Caco-2 (cell line): Measurements from ENCODE around the gene TSPAN14. TPM values are rescaled to one million over a fixed set of nuclear protein-coding genes. Genes with fewer than 3 reads are reported as not detected.

Source experiments
- BruUV-seq: library from RNA; stranded (reverse); fragments of 400-500 nt; replicated peaks from 2 replicates; lab custom pipeline; 2021; lab: Mats Ljungman, UMichigan
- CTCF ChIA-PET: fragments of 300-600 bp; sonication (Branson Sonifier 250); formaldehyde crosslinking; loops from one replicate; lab custom pipeline; 2022; ENCODE audit warnings: antibody characterized with exemption; lab: Charles Lee
- POLR2A ChIA-PET: fragments of 300-600 bp; sonication (Branson Sonifier 250); formaldehyde crosslinking; loops from one replicate; lab custom pipeline; 2022; ENCODE audit warnings: antibody characterized with exemption; lab: Charles Lee
- DNase-seq, 2 experiments: peaks; one replicate each; pipeline versions ENCODE4 v3.0.0 to v3.0.0-alpha.2; 2020 to 2022
- H3K27me3 ChIP-seq: replicated peaks from 2 replicates; pipeline ENCODE4 v1.6.0; 2011; ENCODE audit warnings: low read length; ENCODE audit not compliant: control insufficient read depth, insufficient read depth
- H3K36me3 ChIP-seq: 2 replicates; pipeline ENCODE4 v1.5.1; 2011; ENCODE audit warnings: low read length; ENCODE audit not compliant: control insufficient read depth, insufficient read depth
- H3K4me1 ChIP-seq: fragments of 250-450 bp; sonication (Bioruptor Pico); 2 replicates; pipeline ENCODE4 v1.5.1; 2020; ENCODE audit warnings: mild to moderate bottlenecking
- H3K4me3 ChIP-seq: 2 replicates; pipeline ENCODE4 v1.5.1; 2011; ENCODE audit warnings: low read depth, mild to moderate bottlenecking, control low read depth, low read length
- H3K9me3 ChIP-seq: fragments of 250-450 bp; sonication (Bioruptor Pico); 2 replicates; pipeline ENCODE4 v1.5.1; 2020; ENCODE audit warnings: mild to moderate bottlenecking, moderate library complexity
- H3K27ac Mint-ChIP-seq: one replicate; pipeline ENCODE4 v1.8.0; 2022; ENCODE audit warnings: mixed read lengths; ENCODE audit not compliant: unreplicated experiment
- H3K27me3 Mint-ChIP-seq: one replicate; pipeline ENCODE4 v1.8.0; 2022; ENCODE audit warnings: mixed read lengths; ENCODE audit not compliant: insufficient read depth, unreplicated experiment
- H3K36me3 Mint-ChIP-seq: one replicate; pipeline ENCODE4 v1.8.0; 2022; ENCODE audit warnings: mild to moderate bottlenecking, mixed read lengths; ENCODE audit not compliant: insufficient read depth, unreplicated experiment
- H3K4me1 Mint-ChIP-seq: one replicate; pipeline ENCODE4 v1.8.0; 2022; ENCODE audit warnings: low read depth, mixed read lengths; ENCODE audit not compliant: unreplicated experiment
- H3K4me3 Mint-ChIP-seq: one replicate; pipeline ENCODE4 v1.8.0; 2022; ENCODE audit warnings: mild to moderate bottlenecking, moderate library complexity, mixed read lengths; ENCODE audit not compliant: unreplicated experiment
- H3K9me3 Mint-ChIP-seq: one replicate; pipeline ENCODE4 v1.8.0; 2022; ENCODE audit warnings: mixed read lengths; ENCODE audit not compliant: unreplicated experiment
- intact Hi-C: fragments of 100-400 bp; cut with micrococcal nuclease; formaldehyde crosslinking; loops from one replicate; pipeline ENCODE4 v1.10.0; 2022; ENCODE audit not compliant: unreplicated experiment
- total RNA-seq: library from RNA; stranded (reverse); gene quantifications from 2 replicates; pipeline ENCODE4 v1.2.3, GENCODE V29; 2022
- TF ChIP-seq, protein P1 (sequence below), 2 experiments: fragments of 200-600 bp in 1 of 2; IDR thresholded peaks; 1 replicate in 1 of 2; 2 replicates in 1 of 2; pipeline versions ENCODE4 v1.5.1 to v1.8.0; 2011 to 2022; ENCODE audit warnings: antibody characterized with exemption in 1 of 2, control low read depth in 1 of 2, inconsistent platforms in 1 of 2, low read depth in 1 of 2, low read length in 1 of 2, mild to moderate bottlenecking in 1 of 2, moderate library complexity in 1 of 2; ENCODE audit not compliant: insufficient read depth in 1 of 2, severe bottlenecking in 1 of 2, unreplicated experiment in 1 of 2

The TSPAN14 gene
- total RNA-seq, 1 experiment from 2014 or later, result 140 TPM

DNA sequence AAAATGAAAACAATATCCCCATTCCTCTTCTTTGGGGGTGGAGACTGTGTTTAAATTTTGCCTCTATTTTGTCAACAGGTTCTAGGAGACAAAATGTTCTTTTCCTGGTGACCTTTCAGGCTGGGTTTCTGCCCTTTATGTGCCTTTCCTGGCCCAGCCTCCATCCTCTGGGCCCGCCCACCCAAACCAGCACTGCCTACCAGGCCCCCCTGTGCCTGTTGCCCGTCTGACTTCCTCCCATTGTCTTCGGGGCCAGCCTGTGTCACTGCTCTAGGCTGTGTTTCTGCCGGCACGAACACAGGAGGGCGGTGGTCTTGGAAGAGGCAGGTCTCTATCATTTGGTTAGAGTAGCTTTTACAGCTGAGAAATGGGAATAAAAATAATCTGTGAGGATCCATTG, 13.9 kb downstream of the TSPAN14 start:
- Mint-ChIP-seq H3K9me3 (no peaks in the 10 kb centered on the region), H3K4me1 (peaks cover 59% of the 10 kb centered on the region), H3K27ac (no peak overlapping the region), H3K36me3 (peaks cover 60% of the 10 kb centered on the region), H3K4me3 (no peak overlapping the region), H3K27me3 (no peaks in the 10 kb centered on the region)
- no peak for DNase-seq
- Histone ChIP-seq H3K36me3 (peaks cover 5% of the 10 kb centered on the region), H3K27me3 (no peaks in the 10 kb centered on the region), H3K4me1 (peaks cover 36% of the 10 kb centered on the region), H3K9me3 (no peaks in the 10 kb centered on the region), H3K4me3 (no peak overlapping the region)
- BruUV-seq, result no TSS peak
- ChIA-PET POLR2A (no interaction called here), CTCF (interaction anchor here (1.3 kb wide), 1 partner anchor 37 kb away, joined by 9 read pairs; no protein-coding TSS in a partner anchor)
- intact Hi-C loops, result no loop called here
- TF ChIP-seq, protein P1, sequence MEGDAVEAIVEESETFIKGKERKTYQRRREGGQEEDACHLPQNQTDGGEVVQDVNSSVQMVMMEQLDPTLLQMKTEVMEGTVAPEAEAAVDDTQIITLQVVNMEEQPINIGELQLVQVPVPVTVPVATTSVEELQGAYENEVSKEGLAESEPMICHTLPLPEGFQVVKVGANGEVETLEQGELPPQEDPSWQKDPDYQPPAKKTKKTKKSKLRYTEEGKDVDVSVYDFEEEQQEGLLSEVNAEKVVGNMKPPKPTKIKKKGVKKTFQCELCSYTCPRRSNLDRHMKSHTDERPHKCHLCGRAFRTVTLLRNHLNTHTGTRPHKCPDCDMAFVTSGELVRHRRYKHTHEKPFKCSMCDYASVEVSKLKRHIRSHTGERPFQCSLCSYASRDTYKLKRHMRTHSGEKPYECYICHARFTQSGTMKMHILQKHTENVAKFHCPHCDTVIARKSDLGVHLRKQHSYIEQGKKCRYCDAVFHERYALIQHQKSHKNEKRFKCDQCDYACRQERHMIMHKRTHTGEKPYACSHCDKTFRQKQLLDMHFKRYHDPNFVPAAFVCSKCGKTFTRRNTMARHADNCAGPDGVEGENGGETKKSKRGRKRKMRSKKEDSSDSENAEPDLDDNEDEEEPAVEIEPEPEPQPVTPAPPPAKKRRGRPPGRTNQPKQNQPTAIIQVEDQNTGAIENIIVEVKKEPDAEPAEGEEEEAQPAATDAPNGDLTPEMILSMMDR (IDR thresholded peaks at IDR 0.05; ENCODE audit: insufficient read depth in 1 of 2, low read depth in 1 of 2, low read length in 1 of 2, severe bottlenecking in 1 of 2, unreplicated experiment in 1 of 2), result no peak

DNA sequence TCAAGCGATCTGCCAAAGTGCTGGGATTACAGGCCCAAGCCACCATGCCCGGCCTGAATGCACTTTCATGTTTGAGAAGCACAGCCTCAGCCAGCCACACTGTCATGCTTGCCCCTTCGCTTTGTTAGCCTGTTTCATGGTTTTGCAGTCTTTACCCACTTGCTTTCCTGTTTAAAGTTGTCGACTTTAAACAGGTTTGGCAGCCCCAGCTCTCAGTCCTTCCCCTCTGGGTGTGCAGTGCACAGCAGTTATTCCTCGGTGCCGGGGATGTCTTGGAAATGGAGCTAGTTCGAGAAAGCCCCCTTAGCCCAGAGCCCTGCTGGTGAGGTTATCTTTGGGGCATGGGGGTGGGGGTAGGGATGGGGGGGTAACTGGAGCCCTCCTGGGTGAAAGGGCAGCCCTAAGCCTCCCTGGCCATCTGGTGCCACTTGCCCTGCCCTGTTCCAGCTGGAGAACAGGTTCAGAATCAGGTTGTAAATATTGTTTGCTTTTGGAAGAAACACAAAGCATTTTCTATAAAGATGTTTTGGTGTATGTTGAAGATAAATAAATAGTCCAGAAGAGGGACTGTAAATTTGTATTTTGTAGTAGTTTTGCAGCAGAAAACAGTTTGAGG, 14.8 kb downstream of the TSPAN14 start:
- no TSS peak for BruUV-seq
- DNase-seq, result no peak
- POLR2A ChIA-PET, result no interaction called here
- Histone ChIP-seq H3K27me3 (no peaks in the 10 kb centered on the region), H3K36me3 (peaks cover 5% of the 10 kb centered on the region), H3K4me3 (no peak overlapping the region), H3K4me1 (peaks cover 30% of the 10 kb centered on the region), H3K9me3 (no peaks in the 10 kb centered on the region)
- intact Hi-C loops, result no loop called here
- Mint-ChIP-seq H3K27ac (no peak overlapping the region), H3K4me1 (peaks cover 52% of the 10 kb centered on the region), H3K4me3 (no peak overlapping the region), H3K9me3 (no peaks in the 10 kb centered on the region), H3K36me3 (peaks cover 62% of the 10 kb centered on the region), H3K27me3 (no peaks in the 10 kb centered on the region)
- TF ChIP-seq, protein P1 (IDR thresholded peaks at IDR 0.05; ENCODE audit: insufficient read depth in 1 of 2, low read depth in 1 of 2, low read length in 1 of 2, severe bottlenecking in 1 of 2, unreplicated experiment in 1 of 2), result no peak
- CTCF ChIA-PET, result interaction anchor here (1.3 kb wide), 1 partner anchor 36 kb away, joined by 9 read pairs; no protein-coding TSS in a partner anchor

DNA sequence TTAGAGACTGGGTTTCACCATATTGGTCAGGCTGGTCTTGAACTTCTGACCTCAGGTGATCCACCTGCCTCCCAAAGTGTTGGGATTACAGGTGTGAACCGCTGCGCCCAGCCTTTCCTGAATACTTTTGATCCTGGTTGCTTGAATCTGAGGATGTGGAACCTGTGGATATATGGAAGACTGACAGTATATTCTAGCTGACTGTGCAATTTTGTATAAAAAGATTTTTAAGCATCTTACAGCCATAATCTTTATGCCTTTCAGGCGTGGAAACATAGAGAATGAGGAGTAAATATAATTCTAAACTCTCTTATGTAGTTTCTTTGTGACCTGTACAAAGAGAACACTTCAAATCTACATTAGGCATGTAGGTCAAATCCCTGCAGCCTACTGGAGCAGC, 16.2 kb downstream of the TSPAN14 start:
- H3K9me3 Mint-ChIP-seq, result no peaks in the 10 kb centered on the region
- Histone ChIP-seq H3K9me3 (no peaks in the 10 kb centered on the region), H3K36me3 (peaks cover 5% of the 10 kb centered on the region), H3K4me3 (no peak overlapping the region), H3K27me3 (no peaks in the 10 kb centered on the region), H3K4me1 (peaks cover 21% of the 10 kb centered on the region)
- peaks cover 56% of the 10 kb centered on the region for H3K4me1 Mint-ChIP-seq
- no peak for DNase-seq
- TF ChIP-seq, protein P1 (IDR thresholded peaks at IDR 0.05; ENCODE audit: insufficient read depth in 1 of 2, low read depth in 1 of 2, low read length in 1 of 2, severe bottlenecking in 1 of 2, unreplicated experiment in 1 of 2), result no peak
- CTCF ChIA-PET, result no interaction called here
- H3K4me3 Mint-ChIP-seq, result no peak overlapping the region
- POLR2A ChIA-PET, result no interaction called here
- peaks cover 72% of the 10 kb centered on the region for H3K36me3 Mint-ChIP-seq
- BruUV-seq, result no TSS peak
- peak overlapping the region; percentile 42 for H3K27ac Mint-ChIP-seq
- intact Hi-C loops, result no loop called here
- no peaks in the 10 kb centered on the region for H3K27me3 Mint-ChIP-seq
